HG03432 (cell line): ENCODE data around the gene TIGD2.

Experiments used
- ATAC-seq: cut with Tn5 transposase; IDR thresholded peaks from one replicate; pipeline ENCODE4 v1.9.1; 2021; ENCODE audit warnings: mild to moderate bottlenecking, moderate library complexity; ENCODE audit not compliant: unreplicated experiment

TIGD2 gene

GRCh38 chr4:89110986-89111832, at the start of gene TIGD2:
TIGD2 (plus strand) TSS chr4:89111533; CDS start chr4:89112975, 1,442 bp downstream.
- peak; percentile 93 for ATAC-seq

GRCh38 chr4:89064848-89065247, 46.5 kb upstream of the TIGD2 start:
- no peak for ATAC-seq

GRCh38 chr4:89067417-89067816, 43.9 kb upstream of the TIGD2 start:
- no peak for ATAC-seq

GRCh38 chr4:89069481-89069880, 41.9 kb upstream of the TIGD2 start:
- ATAC-seq, result peak; percentile 92

- peak; percentile 48 for ATAC-seq
These were observed 41.3 kb upstream of the TIGD2 start for GRCh38 chr4:89070041-89070440.

GRCh38 chr4:89071311-89071710, 40.0 kb upstream of the TIGD2 start:
- no peak for ATAC-seq

GRCh38 chr4:89072921-89073320, 38.4 kb upstream of the TIGD2 start:
- no peak for ATAC-seq

GRCh38 chr4:89077761-89078160, 33.6 kb upstream of the TIGD2 start:
- no peak for ATAC-seq

GRCh38 chr4:89078300-89078699, 33.0 kb upstream of the TIGD2 start:
- ATAC-seq, result no peak

GRCh38 chr4:89099034-89099433, 12.3 kb upstream of the TIGD2 start:
- ATAC-seq, result no peak

GRCh38 chr4:89099471-89099870, 11.9 kb upstream of the TIGD2 start:
- ATAC-seq, result no peak

GRCh38 chr4:89100853-89101252, 10.5 kb upstream of the TIGD2 start:
- peak; percentile 16 for ATAC-seq

- peak; percentile 95 for ATAC-seq
These were observed 9.8 kb upstream of the TIGD2 start for GRCh38 chr4:89101256-89102161.

GRCh38 chr4:89105726-89106125, 5.6 kb upstream of the TIGD2 start:
- ATAC-seq, result no peak

- ATAC-seq, result no peak
These were observed 3.2 kb upstream of the TIGD2 start for GRCh38 chr4:89108091-89108490.

GRCh38 chr4:89109841-89110540, 1.3 kb upstream of the TIGD2 start:
- no peak for ATAC-seq

GRCh38 chr4:89110541-89110985, 770 bp upstream of the TIGD2 start:
- ATAC-seq, result no peak

GRCh38 chr4:89111833-89112563, 665 bp downstream of the TIGD2 start:
- ATAC-seq, result no peak

- ATAC-seq, result no peak
These were observed 2.1 kb downstream of the TIGD2 start for GRCh38 chr4:89113415-89113814.

- ATAC-seq, result no peak
These were observed 2.8 kb downstream of the TIGD2 start for GRCh38 chr4:89114100-89114499.
